ENCODE data around the gene PRUNE2. TPM values are rescaled to one million over a fixed set of nuclear protein-coding genes. Genes with fewer than 3 reads are reported as not detected.
"Not testable (repeated sequence)": the region's sequence is repeated elsewhere in the genome, so short reads cannot be mapped to it uniquely, and the experiment has no call there.

Gene PRUNE2, protein sequence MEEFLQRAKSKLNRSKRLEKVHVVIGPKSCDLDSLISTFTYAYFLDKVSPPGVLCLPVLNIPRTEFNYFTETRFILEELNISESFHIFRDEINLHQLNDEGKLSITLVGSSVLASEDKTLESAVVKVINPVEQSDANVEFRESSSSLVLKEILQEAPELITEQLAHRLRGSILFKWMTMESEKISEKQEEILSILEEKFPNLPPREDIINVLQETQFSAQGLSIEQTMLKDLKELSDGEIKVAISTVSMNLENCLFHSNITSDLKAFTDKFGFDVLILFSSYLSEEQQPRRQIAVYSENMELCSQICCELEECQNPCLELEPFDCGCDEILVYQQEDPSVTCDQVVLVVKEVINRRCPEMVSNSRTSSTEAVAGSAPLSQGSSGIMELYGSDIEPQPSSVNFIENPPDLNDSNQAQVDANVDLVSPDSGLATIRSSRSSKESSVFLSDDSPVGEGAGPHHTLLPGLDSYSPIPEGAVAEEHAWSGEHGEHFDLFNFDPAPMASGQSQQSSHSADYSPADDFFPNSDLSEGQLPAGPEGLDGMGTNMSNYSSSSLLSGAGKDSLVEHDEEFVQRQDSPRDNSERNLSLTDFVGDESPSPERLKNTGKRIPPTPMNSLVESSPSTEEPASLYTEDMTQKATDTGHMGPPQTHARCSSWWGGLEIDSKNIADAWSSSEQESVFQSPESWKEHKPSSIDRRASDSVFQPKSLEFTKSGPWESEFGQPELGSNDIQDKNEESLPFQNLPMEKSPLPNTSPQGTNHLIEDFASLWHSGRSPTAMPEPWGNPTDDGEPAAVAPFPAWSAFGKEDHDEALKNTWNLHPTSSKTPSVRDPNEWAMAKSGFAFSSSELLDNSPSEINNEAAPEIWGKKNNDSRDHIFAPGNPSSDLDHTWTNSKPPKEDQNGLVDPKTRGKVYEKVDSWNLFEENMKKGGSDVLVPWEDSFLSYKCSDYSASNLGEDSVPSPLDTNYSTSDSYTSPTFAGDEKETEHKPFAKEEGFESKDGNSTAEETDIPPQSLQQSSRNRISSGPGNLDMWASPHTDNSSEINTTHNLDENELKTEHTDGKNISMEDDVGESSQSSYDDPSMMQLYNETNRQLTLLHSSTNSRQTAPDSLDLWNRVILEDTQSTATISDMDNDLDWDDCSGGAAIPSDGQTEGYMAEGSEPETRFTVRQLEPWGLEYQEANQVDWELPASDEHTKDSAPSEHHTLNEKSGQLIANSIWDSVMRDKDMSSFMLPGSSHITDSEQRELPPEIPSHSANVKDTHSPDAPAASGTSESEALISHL (N-terminal part only)
- 10 to 100 TPM in 2 of 6 donors, 1 to 10 TPM in 4; 5.6 to 20.4 (median 8.8) TPM for total RNA-seq

- H3K4me3 ChIP-seq, result peak within 1 kb of the TSS in 3 of 4 donors; percentile 28 to 45 (median 44)
- DNase-seq (peak; percentile 70 to 94), ATAC-seq (ENCODE audit: low FRiP score in 2 of 2) (peak; percentile 90 to 93)
- WGBS, 2 donors, result 6 to 7% methylated on average over 31 to 44 of the region's 79 CpGs
- H3K4me1 ChIP-seq, result peaks cover 0 to 17% (median 15%) of the 10 kb centered on the region in 4 donors
- H3K9me3 ChIP-seq, result no peaks in the 10 kb centered on the region
- peaks cover 0 to 7% (median 0%) of the 10 kb centered on the region in 4 donors for H3K27me3 ChIP-seq
- H3K36me3 ChIP-seq, result no peaks in the 10 kb centered on the region
- H3K27ac ChIP-seq, result peak within 1 kb of the TSS in 1 of 4 donors; percentile 33
- TF ChIP-seq POLR2AphosphoS5 (IDR thresholded peaks at IDR 0.05) (no peak), POLR2A (IDR thresholded peaks at IDR 0.05) (peak in 1 of 4 donors; percentile 22)
Measured at GRCh38 chr9:76905791-76906646, at the start of gene PRUNE2. Gene PRUNE2, minus strand, starts transcription at chr9:76906114. Its CDS starts 151 bp downstream, at chr9:76905963.

DNA sequence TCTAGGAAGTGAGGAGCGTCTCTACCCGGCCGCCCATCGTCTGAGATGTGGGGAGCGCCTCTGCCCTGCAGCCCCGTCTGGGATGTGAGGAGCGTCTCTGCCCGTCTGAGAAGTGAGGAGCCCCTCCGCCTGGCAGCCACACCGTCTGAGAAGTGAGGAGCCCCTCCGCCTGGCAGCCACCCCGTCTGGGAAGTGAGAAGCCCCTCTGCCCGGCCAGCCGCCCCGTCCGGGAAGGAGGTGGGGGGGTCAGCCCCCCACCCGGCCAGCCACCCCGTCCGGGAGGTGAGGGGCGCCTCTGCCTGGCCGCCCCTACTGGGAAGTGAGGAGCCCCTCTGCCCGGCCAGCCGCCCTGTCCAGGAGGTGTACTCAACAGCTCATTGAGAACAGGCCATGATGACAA lies 49.5 kb upstream of the PRUNE2 start:
- not testable (repeated sequence) for H3K27ac ChIP-seq; H3K36me3 ChIP-seq; H3K4me1 ChIP-seq; H3K27me3 ChIP-seq; H3K9me3 ChIP-seq; H3K4me3 ChIP-seq; ATAC-seq (ENCODE audit: low FRiP score in 2 of 2)
- WGBS, 2 donors, result 91 to 93% methylated on average over 15 of the region's 23 CpGs
- peak in 1 of 2 donors; percentile 54 for DNase-seq

DNA sequence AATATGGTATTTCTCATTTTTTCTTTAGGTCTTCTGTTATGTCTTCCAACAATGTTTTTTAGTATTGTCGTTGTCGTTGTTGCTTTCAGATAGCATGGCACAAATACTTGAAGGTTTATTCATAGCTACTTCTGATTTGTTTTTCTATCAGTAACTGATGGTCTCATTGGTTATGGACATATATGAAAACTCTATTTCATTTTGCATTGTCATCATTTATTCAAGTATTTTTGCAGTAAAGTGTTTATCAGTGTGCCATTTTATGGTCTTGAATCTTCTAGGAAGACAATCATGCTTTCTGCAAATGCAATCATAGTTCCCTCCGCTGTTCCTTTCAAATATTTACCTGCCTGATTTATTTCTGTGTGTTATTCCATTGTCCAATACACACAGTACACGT lies 44.0 kb upstream of the PRUNE2 start:
- ATAC-seq (ENCODE audit: low FRiP score in 2 of 2), result no peak
- H3K4me1 ChIP-seq, result no peaks in the 10 kb centered on the region
- no peaks in the 10 kb centered on the region for H3K36me3 ChIP-seq
- DNase-seq, result no peak
- H3K27ac ChIP-seq, result no peak overlapping the region
- no peaks in the 10 kb centered on the region for H3K27me3 ChIP-seq
- no peak overlapping the region for H3K4me3 ChIP-seq
- TF ChIP-seq POLR2AphosphoS5 (IDR thresholded peaks at IDR 0.05) (no peak), POLR2A (IDR thresholded peaks at IDR 0.05) (no peak), EP300 (IDR thresholded peaks at IDR 0.05) (no peak)
- TF ChIP-seq, protein P1, sequence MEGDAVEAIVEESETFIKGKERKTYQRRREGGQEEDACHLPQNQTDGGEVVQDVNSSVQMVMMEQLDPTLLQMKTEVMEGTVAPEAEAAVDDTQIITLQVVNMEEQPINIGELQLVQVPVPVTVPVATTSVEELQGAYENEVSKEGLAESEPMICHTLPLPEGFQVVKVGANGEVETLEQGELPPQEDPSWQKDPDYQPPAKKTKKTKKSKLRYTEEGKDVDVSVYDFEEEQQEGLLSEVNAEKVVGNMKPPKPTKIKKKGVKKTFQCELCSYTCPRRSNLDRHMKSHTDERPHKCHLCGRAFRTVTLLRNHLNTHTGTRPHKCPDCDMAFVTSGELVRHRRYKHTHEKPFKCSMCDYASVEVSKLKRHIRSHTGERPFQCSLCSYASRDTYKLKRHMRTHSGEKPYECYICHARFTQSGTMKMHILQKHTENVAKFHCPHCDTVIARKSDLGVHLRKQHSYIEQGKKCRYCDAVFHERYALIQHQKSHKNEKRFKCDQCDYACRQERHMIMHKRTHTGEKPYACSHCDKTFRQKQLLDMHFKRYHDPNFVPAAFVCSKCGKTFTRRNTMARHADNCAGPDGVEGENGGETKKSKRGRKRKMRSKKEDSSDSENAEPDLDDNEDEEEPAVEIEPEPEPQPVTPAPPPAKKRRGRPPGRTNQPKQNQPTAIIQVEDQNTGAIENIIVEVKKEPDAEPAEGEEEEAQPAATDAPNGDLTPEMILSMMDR (IDR thresholded peaks at IDR 0.05), result no peak
- no peaks in the 10 kb centered on the region for H3K9me3 ChIP-seq
- WGBS, 2 donors, result 83 to 86% methylated on average over 4 of the region's 4 CpGs

DNA sequence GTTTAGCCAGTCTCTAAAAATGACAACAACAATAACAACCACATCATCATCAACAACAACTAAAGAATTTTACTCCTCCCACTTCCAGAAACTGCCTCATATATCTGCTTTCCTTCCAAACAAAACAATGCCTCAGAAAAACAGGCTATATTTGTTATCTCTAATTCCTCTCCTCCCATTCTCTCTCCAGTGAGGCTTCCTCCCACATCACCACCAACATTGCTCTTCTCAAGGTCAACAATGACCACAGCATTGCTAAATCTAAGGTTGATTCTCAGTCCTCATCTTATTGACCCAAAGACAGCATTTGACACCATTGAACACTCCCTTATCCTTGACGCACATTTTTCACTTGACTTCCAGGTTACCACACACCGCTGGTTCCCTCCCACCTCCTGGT lies 38.1 kb upstream of the PRUNE2 start:
- Histone ChIP-seq H3K4me3 (no peak overlapping the region), H3K9me3 (no peaks in the 10 kb centered on the region), H3K27me3 (no peaks in the 10 kb centered on the region), H3K36me3 (no peaks in the 10 kb centered on the region), H3K27ac (no peak overlapping the region), H3K4me1 (no peaks in the 10 kb centered on the region)
- TF ChIP-seq EP300 (IDR thresholded peaks at IDR 0.05) (no peak), POLR2A (IDR thresholded peaks at IDR 0.05) (no peak), POLR2AphosphoS5 (IDR thresholded peaks at IDR 0.05) (no peak)
- TF ChIP-seq, protein P1 (IDR thresholded peaks at IDR 0.05), result no peak
- ATAC-seq (ENCODE audit: low FRiP score in 2 of 2) (no peak), DNase-seq (no peak)
- WGBS, 2 donors, result 84 to 93% methylated on average over 2 of the region's 2 CpGs

DNA sequence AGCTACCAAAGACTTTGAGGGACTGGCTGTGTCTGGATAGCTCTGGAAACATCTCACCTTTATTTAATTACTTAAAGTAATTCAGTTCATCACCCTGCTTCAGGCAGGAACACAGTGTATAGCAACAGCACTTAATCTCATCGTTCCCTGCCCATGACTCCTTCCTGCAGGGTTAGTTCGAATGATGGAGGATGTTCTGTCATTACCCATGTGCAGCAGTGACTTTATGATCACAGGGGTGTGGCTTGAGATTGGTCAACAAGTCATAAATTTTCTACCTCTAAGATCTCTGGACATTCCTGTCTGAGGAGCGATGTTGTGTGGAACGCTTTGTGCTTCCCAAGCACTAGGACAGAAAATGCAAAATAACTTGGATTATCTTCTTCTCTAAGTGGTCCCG lies 37.1 kb upstream of the PRUNE2 start:
- DNase-seq (no peak), ATAC-seq (ENCODE audit: low FRiP score in 2 of 2) (no peak)
- H3K4me1 ChIP-seq, result no peaks in the 10 kb centered on the region
- H3K36me3 ChIP-seq, result no peaks in the 10 kb centered on the region
- TF ChIP-seq EP300 (IDR thresholded peaks at IDR 0.05), result no peak
- TF ChIP-seq POLR2AphosphoS5 (IDR thresholded peaks at IDR 0.05), result no peak
- TF ChIP-seq, protein P1 (IDR thresholded peaks at IDR 0.05), result no peak
- TF ChIP-seq POLR2A (IDR thresholded peaks at IDR 0.05), result no peak
- no peak overlapping the region for H3K4me3 ChIP-seq
- H3K9me3 ChIP-seq, result no peaks in the 10 kb centered on the region
- 82 to 85% methylated on average over 5 of the region's 5 CpGs for WGBS, 2 donors
- no peak overlapping the region for H3K27ac ChIP-seq
- H3K27me3 ChIP-seq, result no peaks in the 10 kb centered on the region

Data from upper lobe of left lung (tissue), 6 donors.